Esophagus squamous epithelium (tissue), 5 donors: ENCODE measurements around the gene DBT. TPM values are rescaled to one million over a fixed set of nuclear protein-coding genes. Genes with fewer than 3 reads are reported as not detected.

Experiments used
- DNase-seq: peaks from one replicate; lab custom pipeline; 2025; lab: John Stamatoyannopoulos, UW
- H3K27ac ChIP-seq, 4 donors: fragments of 200-600 bp; sonication (generic); one replicate each; pipeline ENCODE4 v1.5.1; 2016 to 2019; ENCODE audit warnings: mild to moderate bottlenecking in 1 of 4
- H3K27me3 ChIP-seq, 4 donors: fragments of 200-600 bp; sonication (generic); 1 replicate in 3 of 4; 2 replicates in 1 of 4; pipeline versions ENCODE4 v1.5.1 to v1.6.0; 2017 to 2021; ENCODE audit warnings: antibody characterized with exemption in 1 of 4
- H3K36me3 ChIP-seq, 3 donors: fragments of 200-600 bp; sonication (generic); one replicate each; pipeline ENCODE4 v1.5.1; 2016 to 2019
- H3K4me1 ChIP-seq, 3 donors: fragments of 200-600 bp; sonication (generic); one replicate each; pipeline ENCODE4 v1.5.1; 2017 to 2019
- H3K4me3 ChIP-seq, 4 donors: fragments of 200-600 bp; sonication (generic); 1 replicate in 3 of 4; 2 replicates in 1 of 4; pipeline ENCODE4 v1.5.1; 2016 to 2019; ENCODE audit warnings: mild to moderate bottlenecking in 2 of 4, moderate library complexity in 1 of 4
- H3K9me3 ChIP-seq, 3 donors: fragments of 200-600 bp; sonication (generic); one replicate each; pipeline ENCODE4 v1.5.1; 2016 to 2019
- CTCF ChIP-seq, 6 experiments: fragments of 450-650 bp in 4 of 6; fragments of 200-600 bp in 2 of 6; sonication (generic) in 2 of 6; IDR thresholded peaks; one replicate each; pipeline ENCODE4 v1.5.1; 2016 to 2019; ENCODE audit warnings: antibody characterized with exemption in 6 of 6, mild to moderate bottlenecking in 4 of 6, moderate library complexity in 4 of 6
- POLR2A ChIP-seq, 4 donors: fragments of 450-650 bp; IDR thresholded peaks; one replicate each; pipeline ENCODE4 v1.6.1; 2017; ENCODE audit warnings: antibody characterized with exemption in 4 of 4, mild to moderate bottlenecking in 4 of 4, moderate library complexity in 3 of 4
- WGBS, 2 donors: methylation state at CpG; one replicate each; pipeline ENCODE4 v1.1.5; 2018; 5-methylcytosine and 5-hydroxymethylcytosine counted together
- intact Hi-C: fragments of 100-400 bp; cut with DNase I; formaldehyde crosslinking; loops from one replicate; pipeline ENCODE4 v1.15.0; 2022
- total RNA-seq, 4 donors: library from RNA; depleted of rRNA; stranded (reverse); fragments of >200 nt; gene quantifications; one replicate each; pipeline ENCODE4 v1.1.0, GENCODE V29; 2016
- donor health status: DM: yes; HTN: yes; CAD: no.

The DBT gene
- total RNA-seq, 4 donors from 2014 or later = 6.1 to 9.4 (median 6.8) TPM

GRCh38 chr1:100290291-100290690, 40.7 kb upstream of the DBT start:
- TF ChIP-seq CTCF (IDR thresholded peaks at IDR 0.05) (no peak), POLR2A (IDR thresholded peaks at IDR 0.05) (no peak)
- Histone ChIP-seq H3K27me3 (no peaks in the 10 kb centered on the region), H3K4me3 (no peak overlapping the region), H3K36me3 (peaks cover 0 to 100% (median 15%) of the 10 kb centered on the region in 3 donors), H3K9me3 (no peaks in the 10 kb centered on the region), H3K4me1 (no peaks in the 10 kb centered on the region), H3K27ac (no peak overlapping the region)
- 65 to 79% methylated on average over 2 of the region's 2 CpGs for WGBS, 2 donors
- no peak for DNase-seq
- intact Hi-C loops = no loop called here

- Histone ChIP-seq H3K27ac (no peak overlapping the region), H3K36me3 (peaks cover 0 to 100% (median 15%) of the 10 kb centered on the region in 3 donors), H3K9me3 (no peaks in the 10 kb centered on the region), H3K27me3 (no peaks in the 10 kb centered on the region), H3K4me3 (no peak overlapping the region), H3K4me1 (no peaks in the 10 kb centered on the region)
- intact Hi-C loops = loop anchor here (10.0 kb wide), 1 partner anchor 168 kb away; no protein-coding TSS in a partner anchor
- 97 to 98% methylated on average over 3 of the region's 3 CpGs for WGBS, 2 donors
- DNase-seq = no peak
- TF ChIP-seq POLR2A (IDR thresholded peaks at IDR 0.05) (no peak), CTCF (IDR thresholded peaks at IDR 0.05) (no peak)
Observed at GRCh38 chr1:100287162-100287561, 37.5 kb upstream of the DBT start.

GRCh38 chr1:100284591-100284990, 35.0 kb upstream of the DBT start:
- TF ChIP-seq POLR2A (IDR thresholded peaks at IDR 0.05) (no peak), CTCF (IDR thresholded peaks at IDR 0.05) (no peak)
- intact Hi-C loops = loop anchor here (10.0 kb wide), 1 partner anchor 170 kb away; no protein-coding TSS in a partner anchor
- WGBS, 2 donors = 94 to 98% methylated on average over 5 of the region's 5 CpGs

GRCh38 chr1:100279954-100280682, 30.5 kb upstream of the DBT start:
- TF ChIP-seq POLR2A (IDR thresholded peaks at IDR 0.05) (no peak), CTCF (IDR thresholded peaks at IDR 0.05) (no peak)
- 85 to 89% methylated on average over 2 of the region's 2 CpGs for WGBS, 2 donors
- no peaks in the 10 kb centered on the region for H3K9me3 ChIP-seq
- H3K36me3 ChIP-seq = peaks cover 8 to 100% (median 40%) of the 10 kb centered on the region in 3 donors
- H3K27ac ChIP-seq = no peak overlapping the region
- intact Hi-C loops = loop anchor here (10.0 kb wide), 1 partner anchor 175 kb away; no protein-coding TSS in a partner anchor
- no peak for DNase-seq
- H3K4me3 ChIP-seq = no peak overlapping the region
- H3K4me1 ChIP-seq = no peaks in the 10 kb centered on the region
- H3K27me3 ChIP-seq = no peaks in the 10 kb centered on the region

More at GRCh38 chr1:100284591-100284990, 35.0 kb upstream of the DBT start:
- DNase-seq = no peak
- Histone ChIP-seq H3K27ac (no peak overlapping the region), H3K4me3 (no peak overlapping the region), H3K9me3 (no peaks in the 10 kb centered on the region), H3K36me3 (peaks cover under 1 to 100% (median 13%) of the 10 kb centered on the region in 3 donors), H3K4me1 (no peaks in the 10 kb centered on the region), H3K27me3 (no peaks in the 10 kb centered on the region)

- no peaks in the 10 kb centered on the region for H3K4me1 ChIP-seq
- H3K36me3 ChIP-seq = peaks cover 8 to 100% (median 40%) of the 10 kb centered on the region in 3 donors
- intact Hi-C loops = no loop called here
- no peaks in the 10 kb centered on the region for H3K9me3 ChIP-seq
- no peak overlapping the region for H3K27ac ChIP-seq
- TF ChIP-seq CTCF (IDR thresholded peaks at IDR 0.05) (no peak), POLR2A (IDR thresholded peaks at IDR 0.05) (no peak)
- no peaks in the 10 kb centered on the region for H3K27me3 ChIP-seq
- 85 to 93% methylated on average over 3 of the region's 3 CpGs for WGBS, 2 donors
- no peak overlapping the region for H3K4me3 ChIP-seq
- DNase-seq = no peak
Observed at GRCh38 chr1:100279358-100279923, 29.8 kb upstream of the DBT start.
